Measurements from ENCODE around the gene HPSE2.

DNA sequence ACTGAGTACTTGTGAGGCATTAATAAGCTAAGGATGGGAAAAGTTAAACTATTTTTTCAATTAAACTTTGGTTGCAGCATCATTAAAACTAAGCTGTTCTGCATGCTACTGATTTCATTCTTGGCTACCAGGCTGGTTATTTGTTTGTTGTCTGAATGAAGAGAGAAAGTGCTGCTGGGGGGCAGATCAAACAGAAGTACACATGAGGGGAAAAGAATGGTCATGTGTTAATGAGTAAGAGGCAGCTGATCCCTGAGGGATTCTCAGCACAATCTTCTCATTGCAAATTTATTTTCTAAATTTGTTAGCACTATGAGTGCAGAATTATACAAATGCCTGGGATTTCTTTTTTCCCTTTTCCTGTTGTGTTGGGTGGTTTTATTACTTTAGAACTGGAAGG lies 575.7 kb downstream of the HPSE2 start:
- TF ChIP-seq CTCF (IDR thresholded peaks at IDR 0.05 in 4 of 5, conservative IDR thresholded peaks at IDR 0.05 in 1 of 5) (no peak), POLR2A (IDR thresholded peaks at IDR 0.05) (no peak)

All from gastrocnemius medialis (tissue), 4 donors.